Posterior cingulate gyrus (tissue), 11 donors: ENCODE data around the gene DRGX.

Experiments used
- DNase-seq, 10 donors: peaks; one replicate each; pipeline versions ENCODE4 v3.0.0 to v3.0.0-alpha.2; 2020 to 2021; ENCODE audit warnings: mixed read lengths in 3 of 10
- intact Hi-C: fragments of 100-400 bp; cut with DNase I; formaldehyde crosslinking; loops from one replicate; pipeline ENCODE4 v1.15.1; 2023

DRGX gene

DNA sequence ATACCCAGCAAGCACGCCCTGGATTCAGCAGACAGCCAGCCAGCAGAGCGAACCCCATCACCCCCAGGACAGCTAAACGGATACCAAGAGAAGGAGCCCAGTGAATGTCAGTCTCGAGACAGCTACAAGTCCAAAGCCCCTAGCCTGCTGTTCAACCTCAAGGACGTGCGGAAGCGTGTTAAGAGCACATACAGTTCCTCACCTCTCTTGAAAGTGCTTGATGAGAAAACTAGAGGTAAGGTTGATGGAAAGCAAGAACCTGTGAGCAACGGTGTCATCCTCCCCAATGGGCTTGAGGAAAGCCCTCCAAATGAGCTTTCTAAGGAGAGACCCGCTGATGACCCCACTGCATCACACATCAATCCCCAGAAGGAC lies 72.0 kb downstream of the DRGX start:
- intact Hi-C loops: no loop called here

GRCh38 chr10:49323171-49323895 lies 72.6 kb downstream of the DRGX start:
- intact Hi-C loops: no loop called here

More for the DNA sequence above, 72.0 kb downstream of the DRGX start:
- DNase-seq: no peak

DNA sequence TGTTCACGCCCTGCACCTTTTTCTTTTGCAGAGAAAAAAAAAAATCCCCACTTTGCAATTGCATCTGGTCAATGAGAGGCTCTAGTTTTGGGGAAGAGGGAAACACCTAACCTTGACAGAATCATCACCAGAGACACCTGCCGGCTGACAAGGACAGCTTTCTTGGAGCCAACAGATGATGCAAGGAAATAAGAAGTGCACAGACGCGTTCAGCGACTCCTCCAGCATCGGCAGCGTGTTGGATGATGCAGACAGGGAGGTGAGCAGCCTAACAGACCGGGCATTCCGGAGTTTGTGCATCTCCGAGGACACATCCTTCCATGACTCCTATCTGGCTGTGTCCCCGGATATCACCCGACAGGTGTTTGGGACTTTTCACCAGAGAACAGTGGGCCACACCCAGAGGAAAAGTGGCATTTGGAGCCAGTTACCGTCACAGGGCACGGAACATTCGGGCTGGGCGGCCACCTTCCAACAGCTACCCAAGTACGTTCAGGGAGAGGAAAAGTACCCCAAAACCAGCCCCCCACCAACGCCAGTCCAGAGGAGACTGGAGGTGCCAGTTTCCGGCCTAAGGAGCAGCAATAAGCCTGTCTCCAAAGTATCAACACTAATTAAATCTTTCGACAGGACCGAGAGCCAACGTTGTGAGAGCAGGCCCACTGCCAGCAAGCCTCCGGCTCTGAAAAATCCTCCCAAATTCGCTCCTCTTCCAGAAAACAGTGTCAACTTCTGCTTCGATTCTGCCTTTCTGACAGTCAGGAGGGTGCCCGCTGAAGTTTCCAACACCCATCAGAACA lies 73.3 kb downstream of the DRGX start:
- intact Hi-C loops: no loop called here
- peak in 1 of 10 donors; percentile 67 for DNase-seq

More at GRCh38 chr10:49323171-49323895, 72.6 kb downstream of the DRGX start:
- DNase-seq: no peak

DNA sequence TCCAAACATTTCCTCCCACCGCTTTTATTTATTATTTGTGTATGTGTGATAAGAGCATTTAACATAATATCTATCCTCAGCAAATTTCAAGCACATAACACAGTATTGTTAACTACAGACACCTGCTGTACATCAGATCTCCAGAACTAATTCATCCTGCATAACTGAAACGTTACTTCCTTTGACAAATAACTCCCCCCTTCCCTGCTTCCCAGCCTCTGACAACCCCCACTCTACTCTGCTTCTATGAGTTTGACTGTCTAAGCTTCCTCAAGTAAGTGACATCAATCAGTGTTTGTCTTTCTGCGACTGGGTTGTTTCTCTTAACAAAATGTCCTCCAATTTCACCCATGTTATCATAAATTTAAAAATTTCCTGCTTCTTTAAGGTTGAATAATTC lies 74.9 kb downstream of the DRGX start:
- no peak for DNase-seq
- intact Hi-C loops: no loop called here

DNA sequence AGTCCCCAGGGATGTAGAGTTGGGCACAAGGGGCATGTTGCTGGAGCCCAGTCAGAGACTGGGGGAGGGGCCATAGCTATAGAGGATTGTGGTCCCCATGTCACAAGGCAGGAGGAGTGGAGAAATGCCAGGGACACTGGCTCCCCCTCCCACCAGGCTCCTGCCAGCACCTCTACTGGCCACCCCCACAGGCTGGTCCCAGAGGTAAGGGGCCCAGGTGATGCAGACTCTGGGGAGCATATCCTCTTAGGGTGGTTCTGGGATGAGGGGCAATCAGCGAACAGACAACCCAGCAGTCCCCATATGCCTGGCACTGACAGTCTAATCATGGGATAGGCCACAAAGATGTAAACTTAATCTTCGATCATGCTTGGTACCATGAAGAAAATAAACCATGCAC lies 75.7 kb downstream of the DRGX start:
- no peak for DNase-seq
- intact Hi-C loops: no loop called here

DNA sequence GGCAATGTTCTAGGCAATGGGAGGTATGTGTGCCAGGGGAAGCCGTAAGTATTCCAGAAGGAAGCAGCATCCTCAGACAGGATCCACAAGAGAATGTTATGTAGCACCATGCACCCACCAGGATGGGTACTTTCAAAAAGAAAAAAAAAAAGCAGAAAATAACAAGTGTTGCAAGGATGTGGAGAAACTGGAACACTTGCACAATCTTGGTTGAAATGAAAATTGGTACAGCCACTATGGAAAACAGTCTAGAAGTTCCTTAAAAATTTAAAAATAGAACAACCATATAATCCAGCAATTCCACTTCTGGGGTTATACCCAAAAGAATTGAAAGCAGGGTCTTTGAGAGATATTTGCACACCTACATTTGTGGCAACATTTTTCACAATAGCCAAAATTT lies 76.7 kb downstream of the DRGX start:
- no peak for DNase-seq
- intact Hi-C loops: no loop called here

- DNase-seq: no peak
- intact Hi-C loops: no loop called here
Measured at GRCh38 chr10:49318755-49319154, 77.1 kb downstream of the DRGX start.

DNA sequence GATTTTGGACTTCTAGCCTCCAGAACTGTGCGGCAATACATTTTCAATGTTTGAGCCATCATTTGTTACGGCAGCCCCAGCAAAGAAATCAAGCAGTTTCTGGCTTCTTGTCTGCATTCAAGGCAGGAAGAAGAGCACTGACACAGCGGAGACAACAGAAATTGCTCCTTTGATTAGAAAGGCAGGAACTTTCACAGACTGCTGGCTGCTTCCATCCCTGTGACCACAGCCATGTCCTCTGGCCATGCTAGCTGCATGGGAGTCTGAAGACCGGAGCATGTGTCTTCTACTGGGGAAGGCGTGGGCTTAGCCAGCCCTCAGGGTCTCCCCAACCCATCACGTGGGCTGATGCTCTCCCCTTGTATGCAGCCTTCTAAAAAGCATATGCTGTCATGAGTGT lies 77.9 kb downstream of the DRGX start:
- DNase-seq: no peak
- intact Hi-C loops: no loop called here

GRCh38 chr10:49314806-49315205 lies 81.1 kb downstream of the DRGX start:
- intact Hi-C loops: no loop called here
- DNase-seq: no peak
